Measurements from ENCODE around the gene ZFP36L1. TPM values are rescaled to one million over a fixed set of nuclear protein-coding genes. Genes with fewer than 3 reads are reported as not detected.

The ZFP36L1 gene
- total and polyA plus RNA-seq, 9 of the 15 experiments (the other 6 are each of a cell fraction or from before 2014, with no cell fraction given) = 1.3 to 26.6 (median 3.7) TPM

GRCh38 chr14:68749487-68750475 is 43.1 kb downstream of the ZFP36L1 start (continued):
- TF ChIP-seq VEZF1 (CRISPR knock-in tag; IDR thresholded peaks at IDR 0.05) = peak; percentile 49
- TF ChIP-seq TAL1 (IDR thresholded peaks at IDR 0.05) = no peak
- no peak for TF ChIP-seq GATAD2A (IDR thresholded peaks at IDR 0.05)
- TF ChIP-seq IRF9 (tag; IDR thresholded peaks at IDR 0.05) = 0 out of 2 replicates have a peak, but pooled peaks have one; percentile 31
- TF ChIP-seq SIRT6 (IDR thresholded peaks at IDR 0.05; ENCODE audit: low read depth, low read length) = no peak
- TF ChIP-seq ZFX (CRISPR knock-in tag; IDR thresholded peaks at IDR 0.05) = peak; percentile 33; the same call in 1 of the 2 replicates
- peak; percentile 84 for TF ChIP-seq ZSCAN32 (CRISPR knock-in tag; IDR thresholded peaks at IDR 0.05)
- TF ChIP-seq THAP12 (CRISPR knock-in tag; IDR thresholded peaks at IDR 0.05) = no peak
- TF ChIP-seq BRD9 (IDR thresholded peaks at IDR 0.05; ENCODE audit: low read depth, partially characterized antibody) = peak; percentile 62
- no peak for TF ChIP-seq RBM17 (IDR thresholded peaks at IDR 0.05; ENCODE audit: borderline replicate concordance, low read depth, low read length)
- TF ChIP-seq ZC3H8 (IDR thresholded peaks at IDR 0.05) = no peak
- TF ChIP-seq KLF6 (CRISPR knock-in tag; IDR thresholded peaks at IDR 0.05; ENCODE audit: borderline replicate concordance) = no peak
- TF ChIP-seq ZNF785 (CRISPR knock-in tag; IDR thresholded peaks at IDR 0.05) = no peak
- no peak for TF ChIP-seq FOXK1 (CRISPR knock-in tag; IDR thresholded peaks at IDR 0.05; ENCODE audit: borderline replicate concordance)
- no peak for TF ChIP-seq NR2C1 (IDR thresholded peaks at IDR 0.05)
- TF ChIP-seq NR2C1 (tag; IDR thresholded peaks at IDR 0.05) = peak; percentile 6; the same call in 1 of the 2 replicates
- TF ChIP-seq POLR2AphosphoS2 (IDR thresholded peaks at IDR 0.05; ENCODE audit: low read length) = no peak
- TF ChIP-seq MAFK (IDR thresholded peaks at IDR 0.05; ENCODE audit: low read length) = no peak
- TF ChIP-seq CHD2 (IDR thresholded peaks at IDR 0.05; ENCODE audit: low read depth, low read length) = no peak
- TF ChIP-seq ESRRB (CRISPR knock-in tag; IDR thresholded peaks at IDR 0.05; ENCODE audit: borderline replicate concordance) = no peak
- no peak for TF ChIP-seq ZBTB33 (CRISPR knock-in tag; IDR thresholded peaks at IDR 0.05)
- TF ChIP-seq MYBL2 (IDR thresholded peaks at IDR 0.05; ENCODE audit: low read depth) = no peak
- TF ChIP-seq MYBL2 (CRISPR knock-in tag; IDR thresholded peaks at IDR 0.05; ENCODE audit: borderline replicate concordance) = no peak
